LoVo (cell line): Measurements from ENCODE around the gene LLGL2.
A peak's percentile ranks its signal among the peaks of the same experiment; 100 is the strongest.

ENCODE experiments used
- DNase-seq: peaks from one replicate; pipeline ENCODE4 v3.0.0-alpha.2; 2016; ENCODE audit warnings: low spot score

Gene LLGL2

GRCh38 chr17:75523647-75524046 lies 1.9 kb upstream of the LLGL2 start:
- no peak for DNase-seq

GRCh38 chr17:75524269-75524969 lies 1.1 kb upstream of the LLGL2 start:
- DNase-seq = no peak

- DNase-seq = no peak
These were observed 483 bp downstream of the LLGL2 start for GRCh38 chr17:75525806-75526554.

- peak; percentile 35 for DNase-seq
These were observed 1.2 kb downstream of the LLGL2 start for GRCh38 chr17:75526555-75527270.

- DNase-seq = no peak
These were observed 5.6 kb downstream of the LLGL2 start for GRCh38 chr17:75530837-75531720.

GRCh38 chr17:75531721-75532072 lies 6.2 kb downstream of the LLGL2 start:
- DNase-seq = peak; percentile 36

- no peak for DNase-seq
These were observed 9.6 kb downstream of the LLGL2 start for GRCh38 chr17:75535119-75535537.

- no peak for DNase-seq
These were observed 10.4 kb downstream of the LLGL2 start for GRCh38 chr17:75535871-75536270.

- no peak for DNase-seq
These were observed 10.9 kb downstream of the LLGL2 start for GRCh38 chr17:75536366-75536765.

- no peak for DNase-seq
These were observed 14.7 kb downstream of the LLGL2 start for GRCh38 chr17:75539967-75540729.

- DNase-seq = no peak
These were observed 15.5 kb downstream of the LLGL2 start for GRCh38 chr17:75540923-75541503.

GRCh38 chr17:75542229-75542628 lies 16.7 kb downstream of the LLGL2 start:
- no peak for DNase-seq

- no peak for DNase-seq
These were observed 17.3 kb downstream of the LLGL2 start for GRCh38 chr17:75542728-75543336.

- DNase-seq = no peak
These were observed 18.8 kb downstream of the LLGL2 start for GRCh38 chr17:75544250-75544649.

- no peak for DNase-seq
These were observed 20.7 kb downstream of the LLGL2 start for GRCh38 chr17:75546181-75546580.

GRCh38 chr17:75547091-75547490 lies 21.6 kb downstream of the LLGL2 start:
- DNase-seq = no peak

GRCh38 chr17:75548813-75549212 lies 23.3 kb downstream of the LLGL2 start:
- no peak for DNase-seq

- peak; percentile 81 for DNase-seq
These were observed 24.0 kb downstream of the LLGL2 start for GRCh38 chr17:75549246-75550138.

GRCh38 chr17:75550139-75550465 lies 24.6 kb downstream of the LLGL2 start:
- DNase-seq = no peak

GRCh38 chr17:75551266-75551665 lies 25.8 kb downstream of the LLGL2 start:
- no peak for DNase-seq
